IPS DF 6.9 (cell line): Measurements from ENCODE around the gene VPS36.
"Not testable (repeated sequence)": the region's sequence is repeated elsewhere in the genome, so short reads cannot be mapped to it uniquely, and the experiment has no call there.

Experiments
- DNase-seq: peaks from one replicate; pipeline ENCODE4 v3.0.0-alpha.2; 2013; ENCODE audit warnings: low read depth, low spot score
- H3K27ac ChIP-seq: one replicate; pipeline ENCODE4 v1.5.1; 2013; ENCODE audit warnings: low read length, control low read depth
- H3K27me3 ChIP-seq: 2 replicates; pipeline ENCODE4 v1.6.1; 2013; ENCODE audit warnings: mild to moderate bottlenecking, low read length; ENCODE audit not compliant: control insufficient read depth, insufficient read depth
- H3K36me3 ChIP-seq: 2 replicates; pipeline ENCODE4 v1.6.1; 2013; ENCODE audit warnings: low read length; ENCODE audit not compliant: control insufficient read depth, insufficient read depth
- H3K4me1 ChIP-seq: 2 replicates; pipeline ENCODE4 v1.6.1; 2013; ENCODE audit warnings: low read length; ENCODE audit not compliant: control insufficient read depth, insufficient read depth
- H3K4me3 ChIP-seq: 2 replicates; pipeline ENCODE4 v1.5.1; 2013; ENCODE audit warnings: mild to moderate bottlenecking, low read length
- H3K9me3 ChIP-seq: 2 replicates; pipeline ENCODE4 v1.6.1; 2013; ENCODE audit warnings: low read length, inconsistent platforms; ENCODE audit not compliant: control insufficient read depth, insufficient read depth
- WGBS: extraction: QIAGEN DNeasy Blood & Tissue Kit; methylation state at CpG from one replicate; pipeline ENCODE4 v1.1.7; 2013; ENCODE audit warnings: mixed read lengths, missing lambda C conversion rate; ENCODE audit not compliant: insufficient read length, insufficient coverage; 5-methylcytosine and 5-hydroxymethylcytosine counted together

The VPS36 gene

DNA sequence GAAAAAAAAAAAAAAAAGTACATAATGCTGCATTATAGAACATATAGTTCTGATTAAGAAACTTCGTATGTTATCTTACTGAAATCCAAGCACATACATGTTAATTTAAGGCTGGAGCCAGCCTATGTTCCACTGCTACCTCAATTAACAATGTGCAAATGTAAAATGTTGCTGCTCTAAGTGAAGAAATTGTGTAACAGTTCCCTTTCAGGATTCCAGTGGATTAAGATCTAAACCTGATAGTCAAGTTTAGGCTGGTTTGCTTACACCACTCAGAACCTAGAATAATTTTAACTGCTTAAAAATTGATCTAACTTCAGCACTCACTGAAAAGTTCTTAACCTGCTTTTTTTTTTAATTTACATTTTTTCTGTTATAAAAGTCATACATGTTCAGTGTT, 4.2 kb downstream of the VPS36 start:
- Histone ChIP-seq H3K4me1 (no peaks in the 10 kb centered on the region), H3K27ac (no peak overlapping the region), H3K36me3 (no peaks in the 10 kb centered on the region), H3K27me3 (no peaks in the 10 kb centered on the region), H3K4me3 (no peak overlapping the region), H3K9me3 (no peaks in the 10 kb centered on the region)
- no peak for DNase-seq
- no CpG with 5 or more reads among the region's 1 CpG for WGBS

DNA sequence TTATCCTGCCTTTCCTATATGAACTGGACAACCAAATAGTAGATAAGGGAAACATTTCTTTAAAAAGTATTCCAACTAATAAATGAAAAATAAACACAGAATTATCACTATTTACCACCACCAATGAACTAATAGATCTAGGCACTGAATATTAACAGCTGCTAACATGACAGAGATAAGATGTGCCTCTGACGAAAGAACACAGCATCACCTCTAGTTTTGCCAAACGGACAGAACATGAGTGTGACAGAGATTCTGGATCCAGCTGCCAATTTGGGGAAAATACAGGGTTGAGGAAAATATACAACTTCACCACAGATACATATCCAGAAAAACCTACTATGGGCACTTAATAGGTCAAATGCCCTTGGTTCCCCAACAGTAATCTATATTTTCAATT, 18.0 kb downstream of the VPS36 start:
- Histone ChIP-seq H3K27ac (no peak overlapping the region), H3K27me3 (no peaks in the 10 kb centered on the region), H3K4me1 (no peaks in the 10 kb centered on the region), H3K36me3 (peaks cover 8% of the 10 kb centered on the region; the same call in 1 of the 2 replicates), H3K4me3 (no peak overlapping the region), H3K9me3 (no peaks in the 10 kb centered on the region)
- DNase-seq: no peak
- WGBS: no CpG with 5 or more reads among the region's 2 CpGs

GRCh38 chr13:52428295-52428694, 22.1 kb downstream of the VPS36 start:
- H3K4me1 ChIP-seq: no peaks in the 10 kb centered on the region
- no peaks in the 10 kb centered on the region for H3K27me3 ChIP-seq
- no peak overlapping the region for H3K27ac ChIP-seq
- H3K4me3 ChIP-seq: no peak overlapping the region
- H3K9me3 ChIP-seq: no peaks in the 10 kb centered on the region
- WGBS: no CpG with 5 or more reads among the region's 2 CpGs
- 0 out of 2 replicates have a peak, but pooled peaks cover 5% of the 10 kb centered on the region for H3K36me3 ChIP-seq
- no peak for DNase-seq

DNA sequence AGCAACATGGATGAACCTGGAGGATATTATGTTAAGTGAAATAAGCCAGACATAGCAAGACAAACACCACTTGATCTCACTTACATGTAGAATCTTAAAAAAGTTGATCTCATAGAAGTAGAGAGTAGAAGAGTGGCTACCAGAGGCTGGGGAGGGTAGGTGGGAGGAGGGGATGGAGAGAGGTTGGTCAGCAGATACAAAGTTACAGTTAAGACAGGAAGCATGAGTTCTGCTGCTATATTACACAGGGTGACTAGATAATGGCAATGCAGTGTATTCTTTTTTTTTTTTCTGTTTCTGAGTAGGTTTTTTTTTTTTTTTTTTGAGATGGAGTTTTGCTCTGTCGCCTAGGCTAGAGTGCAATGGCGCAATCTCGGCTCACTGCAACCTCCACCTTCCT, 29.2 kb downstream of the VPS36 start:
- H3K27ac ChIP-seq: no peak overlapping the region
- no peak overlapping the region for H3K4me3 ChIP-seq
- no peak for DNase-seq
- no peaks in the 10 kb centered on the region for H3K9me3 ChIP-seq
- H3K27me3 ChIP-seq: no peaks in the 10 kb centered on the region
- WGBS: no CpG with 5 or more reads among the region's 3 CpGs
- H3K4me1 ChIP-seq: no peaks in the 10 kb centered on the region
- H3K36me3 ChIP-seq: no peaks in the 10 kb centered on the region; the same call in 1 of the 2 replicates

DNA sequence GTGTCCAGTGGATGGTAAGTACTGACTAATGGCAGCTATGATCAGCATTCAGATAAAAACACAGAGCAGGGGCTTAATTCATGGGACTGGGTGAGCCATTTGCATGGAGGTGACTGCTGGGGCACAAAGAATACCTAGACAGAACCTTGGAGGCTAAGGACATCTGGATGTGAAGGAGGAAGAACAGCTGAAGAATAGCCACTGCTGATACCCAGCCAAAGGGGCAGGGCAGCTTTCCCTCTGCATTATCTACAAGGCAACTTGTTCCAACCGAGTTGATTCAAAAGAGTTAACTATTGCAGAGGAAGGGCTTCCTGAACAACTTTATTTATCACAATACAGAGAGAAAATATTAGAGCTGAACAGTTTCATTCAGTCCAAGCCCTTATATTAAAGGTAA, 31.4 kb downstream of the VPS36 start:
- H3K4me1 ChIP-seq: no peaks in the 10 kb centered on the region
- no peaks in the 10 kb centered on the region for H3K27me3 ChIP-seq
- no peaks in the 10 kb centered on the region for H3K9me3 ChIP-seq
- no peak overlapping the region for H3K4me3 ChIP-seq
- no peaks in the 10 kb centered on the region; the same call in 1 of the 2 replicates for H3K36me3 ChIP-seq
- WGBS: no CpG with 5 or more reads among the region's 1 CpG
- no peak for DNase-seq
- H3K27ac ChIP-seq: no peak overlapping the region

DNA sequence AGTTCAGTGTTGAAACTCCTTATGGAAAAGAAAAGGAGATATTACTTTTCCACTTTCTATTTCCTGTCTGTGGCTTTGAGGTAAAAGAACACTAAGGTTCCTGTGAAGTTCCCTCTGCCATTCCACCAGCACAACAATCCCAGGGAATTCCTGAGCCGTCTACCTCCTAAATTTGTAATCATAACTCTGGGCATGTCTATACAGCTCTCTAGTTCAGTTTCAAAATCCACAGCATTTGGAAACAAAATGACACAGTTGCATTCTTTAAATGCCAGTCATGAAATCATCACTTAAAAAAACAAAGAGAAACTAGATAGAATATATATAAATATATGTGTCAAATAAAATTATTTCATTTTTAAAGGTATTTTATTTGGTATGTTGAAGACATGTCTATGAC, 35.5 kb downstream of the VPS36 start:
- Histone ChIP-seq H3K27me3 (no peaks in the 10 kb centered on the region), H3K36me3 (no peaks in the 10 kb centered on the region; the same call in 1 of the 2 replicates), H3K4me1 (no peaks in the 10 kb centered on the region), H3K27ac (no peak overlapping the region), H3K4me3 (no peak overlapping the region), H3K9me3 (no peaks in the 10 kb centered on the region)
- no peak for DNase-seq
- no CpG with 5 or more reads among the region's 1 CpG for WGBS

DNA sequence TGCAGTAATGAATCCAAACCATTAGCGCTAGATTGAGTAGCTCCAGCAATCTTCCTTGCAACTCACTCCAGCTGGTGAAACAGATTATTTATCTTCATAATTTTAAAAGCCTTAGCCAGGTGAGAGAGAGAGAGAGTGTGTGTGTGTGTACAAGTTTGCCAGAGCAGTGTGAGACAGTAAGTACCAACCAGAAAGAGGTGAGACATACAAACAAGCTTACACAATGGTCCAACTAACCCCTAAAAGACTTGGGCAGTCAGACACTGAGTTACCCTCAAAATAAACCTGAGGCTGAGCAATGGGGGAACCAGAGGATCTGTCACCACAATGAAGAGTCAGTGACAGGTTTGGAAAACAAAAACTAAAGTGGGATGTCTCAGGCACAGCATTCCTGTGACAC, 36.4 kb downstream of the VPS36 start:
- no CpG with 5 or more reads among the region's 1 CpG for WGBS
- no peak overlapping the region for H3K4me3 ChIP-seq
- DNase-seq: no peak
- H3K36me3 ChIP-seq: no peaks in the 10 kb centered on the region; the same call in 1 of the 2 replicates
- H3K4me1 ChIP-seq: no peaks in the 10 kb centered on the region
- no peaks in the 10 kb centered on the region for H3K27me3 ChIP-seq
- no peak overlapping the region for H3K27ac ChIP-seq
- H3K9me3 ChIP-seq: no peaks in the 10 kb centered on the region

- Histone ChIP-seq H3K36me3 (no peaks in the 10 kb centered on the region), H3K27ac (no peak overlapping the region), H3K27me3 (no peaks in the 10 kb centered on the region), H3K9me3 (no peaks in the 10 kb centered on the region), H3K4me1 (no peaks in the 10 kb centered on the region), H3K4me3 (no peak overlapping the region)
- WGBS: 100% methylated on average over 1 of the region's 1 CpG
- DNase-seq: no peak
Observed at GRCh38 chr13:52412128-52412527, 38.3 kb downstream of the VPS36 start.

- Histone ChIP-seq H3K27me3 (no peaks in the 10 kb centered on the region), H3K36me3 (no peaks in the 10 kb centered on the region), H3K4me1 (no peaks in the 10 kb centered on the region), H3K9me3 (no peaks in the 10 kb centered on the region), H3K27ac (no peak overlapping the region), H3K4me3 (no peak overlapping the region)
- no CpG with 5 or more reads among the region's 4 CpGs for WGBS
- DNase-seq: no peak
Observed at GRCh38 chr13:52411629-52412028, 38.8 kb downstream of the VPS36 start.

DNA sequence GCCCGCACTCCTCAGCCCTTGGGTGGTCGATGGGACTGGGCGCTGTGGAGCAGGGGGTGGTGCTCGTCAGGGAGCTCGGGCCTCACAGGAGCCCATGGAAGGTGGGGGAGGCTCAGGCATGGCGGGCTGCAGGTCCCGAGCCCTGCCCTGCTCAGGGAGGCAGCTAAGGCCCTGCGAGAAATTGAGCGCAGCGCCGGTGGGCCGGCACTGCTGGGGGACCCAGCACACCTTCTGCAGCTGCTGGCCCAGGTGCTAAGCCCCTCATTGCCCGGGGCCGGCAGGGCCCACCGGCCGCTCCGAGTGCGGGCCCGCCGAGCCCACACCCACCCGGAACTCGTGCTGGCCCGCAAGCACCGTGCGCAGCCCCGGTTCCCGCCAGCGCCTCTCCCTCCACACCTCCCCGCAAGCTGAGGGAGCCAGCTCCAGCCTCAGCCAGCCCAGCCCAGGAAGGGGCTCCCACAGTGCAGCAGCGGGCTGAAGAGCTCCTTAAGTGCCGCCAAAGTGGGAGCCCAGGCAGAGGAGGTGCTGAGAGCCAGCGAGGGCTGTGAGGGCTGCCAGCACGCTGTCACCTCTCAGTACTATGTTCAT, 42.3 kb downstream of the VPS36 start:
- not testable (repeated sequence) for H3K27ac ChIP-seq, H3K9me3 ChIP-seq, H3K4me3 ChIP-seq, H3K36me3 ChIP-seq, DNase-seq, H3K27me3 ChIP-seq, H3K4me1 ChIP-seq
- WGBS: no CpG with 5 or more reads among the region's 33 CpGs

- H3K36me3 ChIP-seq, H3K27ac ChIP-seq, H3K4me1 ChIP-seq, H3K27me3 ChIP-seq, H3K4me3 ChIP-seq, H3K9me3 ChIP-seq, DNase-seq: not testable (repeated sequence)
- WGBS: no CpG with 5 or more reads among the region's 12 CpGs
Observed at GRCh38 chr13:52407436-52407835, 43.0 kb downstream of the VPS36 start.
